ENCODE measurements around the gene DPPA5. TPM values are rescaled to one million over a fixed set of nuclear protein-coding genes. Genes with fewer than 3 reads are reported as not detected.
"Not testable (repeated sequence)": the region's sequence is repeated elsewhere in the genome, so short reads cannot be mapped to it uniquely, and the experiment has no call there.

Gene DPPA5
- total RNA-seq, 1 donor from 2014 or later = not detected

DNA sequence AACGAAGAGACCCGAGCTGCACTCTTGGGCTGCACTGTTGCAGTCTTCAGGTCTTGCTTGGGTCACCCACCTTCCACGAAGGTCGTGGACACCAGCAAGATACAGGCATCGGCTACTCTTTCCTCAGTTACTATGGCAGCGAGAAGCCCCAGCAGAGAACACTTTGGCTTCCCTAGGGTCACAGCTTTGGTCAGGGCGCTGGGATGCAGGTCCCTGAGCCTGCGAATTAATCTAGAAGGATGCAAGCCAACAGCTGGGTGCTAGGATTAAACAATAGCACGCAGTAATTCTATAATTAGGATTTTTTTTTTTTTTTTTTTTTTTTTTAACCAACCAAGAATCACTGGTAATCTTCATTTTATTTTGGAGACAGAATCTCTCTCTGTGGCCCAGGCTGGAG, 10.5 kb upstream of the DPPA5 start:
- DNase-seq (ENCODE audit: low read depth in 2 of 2) = no peak

DNA sequence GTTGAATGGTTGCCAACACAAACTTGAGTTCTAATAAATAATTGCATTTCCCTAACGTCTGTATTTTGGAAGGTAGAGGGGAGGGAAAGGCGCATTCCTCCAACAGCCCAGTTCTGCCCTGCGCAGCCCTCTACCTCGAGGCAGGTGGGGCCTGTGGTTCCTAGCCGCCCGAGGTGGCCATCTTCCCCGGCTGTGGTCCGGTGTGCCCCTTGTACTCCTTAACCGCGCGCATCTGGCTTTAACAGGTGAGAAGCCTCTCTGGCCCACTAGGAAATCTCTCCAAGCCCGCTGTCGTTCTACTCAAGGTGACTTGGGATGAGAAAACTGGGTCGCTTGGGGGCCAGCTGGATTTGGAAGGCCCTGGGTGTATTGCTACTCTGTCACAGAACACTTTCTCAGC, 10.0 kb upstream of the DPPA5 start:
- DNase-seq (ENCODE audit: low read depth in 2 of 2) = peak in 1 of 2 donors; percentile 12

DNA sequence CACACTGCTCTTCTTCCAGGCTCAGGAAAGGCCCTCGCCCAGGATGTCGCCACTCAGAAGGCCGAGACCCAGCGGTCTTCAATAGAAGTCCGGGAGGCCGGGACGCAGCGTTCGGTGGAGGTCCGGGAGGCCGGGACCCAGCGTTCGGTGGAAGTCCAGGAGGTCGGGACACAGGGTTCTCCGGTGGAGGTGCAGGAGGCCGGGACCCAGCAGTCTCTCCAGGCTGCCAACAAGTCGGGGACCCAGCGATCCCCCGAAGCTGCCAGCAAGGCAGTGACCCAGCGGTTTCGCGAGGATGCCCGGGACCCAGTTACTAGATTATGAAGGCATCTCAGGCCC, 9.4 kb upstream of the DPPA5 start:
- no peak for DNase-seq (ENCODE audit: low read depth in 2 of 2)

DNA sequence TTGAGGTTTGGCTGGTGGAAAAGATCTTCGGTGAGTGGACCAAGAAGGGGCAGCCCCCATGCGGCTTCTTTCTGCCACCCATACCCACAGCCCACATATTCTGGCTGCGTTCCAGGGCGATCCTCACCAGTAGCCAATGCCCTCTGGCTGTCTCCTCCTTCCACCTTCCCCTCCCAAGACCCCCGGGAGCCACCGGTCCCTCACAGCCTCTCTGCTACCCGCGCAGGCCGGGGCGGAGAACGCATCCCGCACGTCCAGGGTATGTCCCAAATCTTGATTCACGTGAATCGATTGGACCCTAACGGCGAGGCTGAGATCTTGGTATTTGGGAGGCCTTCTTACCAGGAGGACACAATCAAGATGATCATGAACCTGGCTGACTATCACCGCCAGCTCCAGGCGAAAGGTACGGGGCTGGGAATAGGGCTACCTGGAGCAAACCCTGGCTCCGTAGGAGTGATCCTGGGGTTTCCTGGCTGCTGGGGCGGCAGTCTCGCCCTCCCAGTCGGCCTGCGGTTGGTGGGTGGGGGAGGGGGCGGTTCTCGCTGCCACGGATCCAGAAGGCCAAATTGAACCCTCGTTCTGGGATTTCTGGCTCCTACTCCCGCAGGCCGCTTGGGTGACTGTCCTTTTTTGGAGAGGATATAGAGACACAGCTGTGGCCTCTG, 8.9 kb upstream of the DPPA5 start:
- no peak for DNase-seq (ENCODE audit: low read depth in 2 of 2)

DNA sequence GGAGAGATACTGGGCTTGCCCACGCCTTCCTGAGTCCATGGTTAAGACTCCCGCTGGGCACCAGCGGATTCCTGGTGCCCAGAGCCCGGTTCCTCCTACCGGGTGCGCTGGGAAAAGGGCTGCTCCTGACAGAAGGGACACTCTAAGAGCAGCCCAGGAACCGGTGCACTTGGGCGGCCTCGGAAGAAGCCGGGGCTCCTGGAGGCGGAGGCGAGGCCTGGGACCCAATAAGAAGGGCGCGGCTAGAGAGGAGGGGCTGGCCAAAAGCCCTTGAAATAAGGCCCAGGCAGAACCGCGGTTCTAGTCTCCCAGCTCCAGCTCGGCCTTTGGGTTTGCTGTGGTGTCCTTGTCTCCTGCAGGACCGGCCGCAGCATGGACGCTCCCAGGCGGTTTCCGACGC, 8.3 kb upstream of the DPPA5 start, which contains the start of gene KHDC3L:
Gene KHDC3L, plus strand, starts transcription at position 301 of the 400 bp plus-strand sequence. Its CDS starts 72 bp downstream, at position 373.
- DNase-seq (ENCODE audit: low read depth in 2 of 2) = no peak

DNA sequence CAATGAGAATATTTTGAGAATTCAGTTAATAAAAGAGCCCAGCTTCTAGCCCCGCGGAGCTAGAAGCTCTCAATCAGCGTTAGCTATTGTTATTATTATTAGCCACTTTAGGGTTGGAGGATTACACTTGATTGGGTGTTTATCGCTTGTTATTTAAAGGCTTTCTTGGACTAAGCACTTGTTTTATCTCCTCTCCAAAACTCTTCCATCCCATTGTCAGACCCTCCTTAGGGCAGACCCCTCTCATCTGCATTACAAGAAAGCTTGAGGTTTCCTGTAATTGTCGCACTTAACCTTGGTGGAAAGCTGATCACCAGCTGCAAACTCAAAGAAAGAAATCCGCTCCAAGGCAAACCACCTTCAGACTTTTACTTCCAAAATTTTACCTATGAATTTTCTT, 4.8 kb downstream of the DPPA5 start:
- DNase-seq (ENCODE audit: low read depth in 2 of 2) = no peak

DNA sequence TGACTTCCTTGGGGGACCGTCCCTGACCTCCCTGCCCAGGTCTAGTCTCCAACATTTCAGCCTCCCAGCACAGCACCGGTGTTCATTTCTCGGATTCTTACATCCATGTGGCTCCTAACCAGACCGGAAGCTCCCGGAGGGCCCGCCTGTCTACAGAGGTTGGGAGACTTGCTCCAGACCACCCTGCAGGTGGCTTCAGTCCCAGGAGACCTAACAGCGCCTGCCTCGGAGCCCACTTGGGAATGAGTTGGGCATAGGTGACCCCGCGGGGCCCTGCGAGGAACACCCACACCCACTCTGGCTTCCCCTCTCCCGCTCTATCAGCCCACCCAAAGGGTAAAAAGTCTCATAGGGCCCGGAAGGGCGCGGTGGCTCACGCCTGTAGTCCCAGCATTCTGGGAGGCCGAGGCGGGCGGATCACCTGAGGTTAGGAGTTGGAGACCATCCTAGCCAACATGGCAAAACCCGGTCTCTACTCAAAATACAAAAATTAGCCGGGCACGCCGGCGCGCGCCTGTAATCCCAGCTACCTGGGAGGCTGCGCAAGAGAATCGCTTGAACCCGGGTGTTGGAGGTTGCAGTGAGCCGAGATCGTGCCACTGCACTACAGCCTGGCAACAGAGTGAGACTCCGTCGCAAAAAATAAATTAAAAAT, 5.4 kb downstream of the DPPA5 start:
- no peak for DNase-seq (ENCODE audit: low read depth in 2 of 2)

DNA sequence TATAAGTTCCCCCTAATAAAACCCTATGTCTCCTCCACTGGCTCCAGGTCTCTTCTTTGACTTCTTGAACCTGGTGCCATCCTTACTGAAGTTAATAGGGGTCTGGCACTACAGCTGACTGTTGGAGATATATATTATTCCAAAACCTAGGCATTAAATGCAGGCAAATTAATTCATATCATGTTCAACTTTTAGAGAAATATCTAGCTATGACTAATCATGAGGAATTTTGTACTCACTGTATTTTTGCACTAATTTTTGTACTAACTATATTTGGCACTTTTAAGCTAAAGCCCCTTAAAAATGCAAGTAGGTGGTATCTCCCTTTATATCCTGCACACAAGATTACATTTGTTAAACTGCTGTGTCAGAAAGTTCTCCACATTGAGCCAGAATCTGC, 10.9 kb downstream of the DPPA5 start:
- no peak for DNase-seq (ENCODE audit: low read depth in 2 of 2)

DNA sequence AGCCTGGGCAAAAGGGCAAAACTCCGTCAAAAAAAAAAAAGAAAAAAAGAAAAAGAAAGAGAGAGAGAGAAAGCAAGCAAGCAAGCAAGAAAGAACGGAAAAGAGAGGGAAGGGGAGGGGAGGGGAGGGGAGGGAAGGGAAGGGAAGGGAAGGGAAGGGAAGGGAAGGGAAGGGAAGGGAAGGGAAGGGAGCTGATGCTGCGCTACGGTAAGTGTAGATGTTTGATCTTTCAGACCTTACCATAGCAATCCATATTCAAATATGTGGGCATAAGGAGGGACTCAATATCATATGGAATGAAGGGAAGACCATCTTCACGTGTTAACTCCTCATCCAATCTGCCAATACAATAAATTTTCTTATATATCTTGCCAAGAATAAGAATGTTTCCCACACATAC, 11.9 kb downstream of the DPPA5 start:
- DNase-seq (ENCODE audit: low read depth in 2 of 2) = no peak

DNA sequence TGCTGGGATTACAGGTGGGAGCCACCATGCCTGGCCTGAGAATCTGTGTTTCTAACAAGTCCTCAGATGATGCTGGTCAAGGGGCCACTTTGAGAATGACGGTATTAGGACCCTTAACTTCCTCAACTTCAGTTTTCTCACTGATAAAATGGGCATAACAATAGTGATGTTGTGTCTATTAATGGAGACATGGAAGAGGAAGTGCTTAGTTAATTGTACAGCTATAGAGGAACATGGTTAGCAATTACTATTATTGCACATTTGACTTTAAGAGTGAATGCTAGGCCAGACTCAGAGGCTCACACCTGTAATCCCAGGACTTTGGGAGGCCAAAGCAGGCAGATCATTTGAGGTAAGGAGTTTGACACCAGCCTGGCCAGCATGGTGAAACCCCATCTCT, 12.7 kb downstream of the DPPA5 start:
- DNase-seq (ENCODE audit: low read depth in 2 of 2) = no peak

DNA sequence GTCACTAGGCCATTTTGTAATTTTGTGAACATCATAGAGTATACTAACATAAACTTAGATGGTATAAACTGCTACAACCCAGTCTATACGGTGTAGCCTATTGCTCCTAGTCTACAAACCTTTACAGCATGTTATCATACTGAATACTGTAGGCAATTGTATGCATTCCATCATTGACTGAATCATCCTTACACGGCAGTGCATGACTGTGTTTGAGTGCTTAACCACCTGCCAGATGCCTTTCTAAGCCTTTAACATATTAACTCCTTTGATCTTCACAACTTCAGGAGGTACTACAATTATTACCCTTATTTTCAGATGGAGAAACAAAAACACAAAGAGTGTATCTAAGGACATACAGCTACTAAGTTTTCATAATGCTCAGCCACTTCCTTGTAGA, 14.0 kb downstream of the DPPA5 start:
- DNase-seq (ENCODE audit: low read depth in 2 of 2) = no peak

DNA sequence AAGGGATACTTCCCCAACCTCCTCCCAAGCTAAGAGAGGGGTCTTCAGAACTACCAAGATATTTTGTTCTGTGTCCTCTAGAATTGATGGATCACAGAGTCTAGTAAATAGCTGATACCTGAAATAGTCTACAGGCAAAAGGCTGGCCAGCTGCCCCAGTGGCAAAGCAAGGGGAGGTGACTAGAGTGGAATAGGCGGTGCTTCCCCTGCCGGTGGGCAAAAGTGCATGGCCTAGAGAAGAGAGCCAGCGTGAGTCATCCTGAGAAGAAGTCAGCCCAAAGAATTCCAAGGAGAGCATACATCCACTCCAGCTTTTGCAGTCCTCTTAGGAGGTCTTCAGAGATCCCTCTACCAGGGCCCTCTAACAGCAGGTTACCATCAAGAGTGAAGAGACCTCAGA, 14.7 kb downstream of the DPPA5 start:
- DNase-seq (ENCODE audit: low read depth in 2 of 2) = no peak

DNA sequence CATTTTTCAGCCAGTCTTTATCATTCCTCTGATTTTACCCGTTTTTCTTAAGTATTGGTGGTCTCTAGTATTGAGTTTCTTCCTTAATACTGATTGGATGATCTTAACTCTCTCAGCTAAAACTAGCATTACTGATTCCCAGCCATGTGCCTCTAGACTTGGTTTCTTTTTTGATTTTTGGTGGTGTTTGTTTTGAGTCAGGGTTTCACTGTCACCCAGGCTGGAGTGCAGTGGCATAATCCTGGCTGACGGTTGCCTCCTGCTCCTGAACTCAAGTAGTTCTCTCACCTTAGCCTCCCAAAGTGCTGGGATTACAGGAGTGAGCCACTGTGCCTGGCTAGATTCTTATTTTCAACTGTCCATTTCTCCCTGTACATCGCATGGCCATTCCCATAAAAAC, 24.9 kb downstream of the DPPA5 start:
- no peak for DNase-seq (ENCODE audit: low read depth in 2 of 2)

DNA sequence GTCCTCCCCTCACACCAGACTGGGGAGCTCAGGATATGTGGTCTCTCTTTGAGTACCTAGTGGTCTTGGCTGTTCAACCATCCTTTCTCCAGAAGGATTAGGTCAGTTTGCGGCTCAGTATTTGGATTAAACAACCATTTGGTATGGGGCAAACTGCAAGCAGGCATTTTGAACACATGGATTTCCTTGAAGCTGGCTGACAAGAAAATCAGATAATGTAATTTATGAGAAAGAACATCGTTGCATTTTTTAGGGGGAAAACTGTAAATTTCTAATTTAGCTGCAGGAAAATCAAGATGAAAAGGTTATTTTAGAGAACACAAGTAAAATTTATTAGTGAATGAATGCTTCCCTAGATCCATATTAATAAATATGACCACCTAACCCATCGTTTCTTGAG, 25.3 kb downstream of the DPPA5 start:
- no peak for DNase-seq (ENCODE audit: low read depth in 2 of 2)

DNA sequence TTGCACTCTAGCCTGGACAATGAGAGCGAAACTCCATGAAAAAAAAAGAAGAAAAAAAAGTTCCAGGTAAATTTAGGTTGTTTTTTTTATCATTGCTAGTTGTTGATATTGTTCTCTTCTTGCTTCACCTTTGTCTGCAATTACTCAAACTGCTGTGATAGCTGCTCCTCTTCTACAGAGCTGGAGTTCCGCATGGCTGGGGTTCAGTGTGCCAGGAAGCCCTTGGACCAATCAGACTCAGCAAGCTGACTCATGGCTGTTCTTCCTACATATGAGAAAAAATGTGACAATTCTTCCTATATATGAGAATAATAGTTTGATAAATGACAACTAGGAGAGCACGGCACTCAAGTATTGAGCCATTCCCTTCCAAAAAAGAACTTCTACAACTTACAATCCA, 28.4 kb downstream of the DPPA5 start:
- no peak for DNase-seq (ENCODE audit: low read depth in 2 of 2)

DNA sequence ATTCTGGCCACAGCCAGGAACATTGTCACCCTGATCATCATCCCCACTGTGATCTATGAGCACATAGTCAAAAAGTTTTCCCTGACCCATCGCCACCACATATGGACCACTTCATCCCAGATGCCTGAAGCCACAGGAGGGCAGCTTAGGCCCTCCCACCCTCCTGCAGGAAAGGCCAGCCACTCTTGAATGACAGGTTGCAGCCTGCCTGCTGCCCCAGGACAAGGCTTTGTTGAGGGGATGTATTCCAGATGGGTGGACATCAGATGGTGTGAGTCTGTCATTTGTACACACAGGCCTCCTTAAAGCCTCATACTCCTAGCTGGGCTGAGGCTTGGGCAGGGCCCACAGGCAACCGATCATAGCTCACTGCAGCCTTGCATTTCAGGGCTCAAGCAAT, 30.8 kb downstream of the DPPA5 start:
- DNase-seq (ENCODE audit: low read depth in 2 of 2) = no peak

DNA sequence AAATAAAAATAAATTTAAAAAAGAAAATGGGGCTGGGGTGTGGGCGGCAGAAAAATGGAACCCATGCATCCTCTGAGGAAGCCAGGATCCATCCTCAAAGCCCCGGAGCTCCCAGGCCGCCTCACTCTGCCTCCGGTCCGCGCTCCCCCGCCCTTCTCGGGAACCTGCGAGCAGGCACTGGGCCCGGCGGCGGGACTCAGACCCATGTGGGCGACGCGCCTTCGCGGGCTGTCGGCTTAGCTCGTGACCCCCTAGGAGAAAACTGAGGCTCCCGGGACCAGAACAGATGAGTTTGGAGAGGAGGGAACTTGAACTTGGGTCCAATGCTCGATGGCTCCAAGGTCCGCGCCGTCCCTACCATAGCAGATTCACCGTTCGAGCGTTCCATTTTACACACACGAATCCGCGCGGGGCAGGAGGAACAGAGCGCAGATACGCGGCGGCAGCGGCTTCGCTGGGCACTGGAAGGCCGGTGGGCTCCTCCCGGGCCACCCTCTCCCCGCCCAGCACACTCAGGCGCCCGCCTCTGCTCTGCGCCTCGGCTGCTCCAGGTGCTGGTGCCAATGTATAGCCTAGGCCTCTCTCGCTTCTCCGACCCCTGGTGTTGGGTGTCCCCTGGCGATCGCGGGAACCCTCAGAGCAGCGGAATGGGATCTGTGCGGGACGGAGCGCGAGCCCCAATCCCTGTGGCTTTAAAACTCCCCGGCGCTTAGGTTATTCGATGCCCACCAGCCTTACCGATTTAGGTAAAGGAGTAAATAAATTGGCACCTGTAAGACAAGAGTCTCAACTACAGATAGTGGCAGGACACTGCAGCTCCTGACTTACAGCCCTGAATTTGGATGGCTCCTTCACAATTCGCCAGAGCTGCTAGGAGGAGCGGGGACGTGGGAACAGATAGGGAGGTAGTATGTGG, 39.2 kb downstream of the DPPA5 start:
- no peak for DNase-seq (ENCODE audit: low read depth in 2 of 2)

DNA sequence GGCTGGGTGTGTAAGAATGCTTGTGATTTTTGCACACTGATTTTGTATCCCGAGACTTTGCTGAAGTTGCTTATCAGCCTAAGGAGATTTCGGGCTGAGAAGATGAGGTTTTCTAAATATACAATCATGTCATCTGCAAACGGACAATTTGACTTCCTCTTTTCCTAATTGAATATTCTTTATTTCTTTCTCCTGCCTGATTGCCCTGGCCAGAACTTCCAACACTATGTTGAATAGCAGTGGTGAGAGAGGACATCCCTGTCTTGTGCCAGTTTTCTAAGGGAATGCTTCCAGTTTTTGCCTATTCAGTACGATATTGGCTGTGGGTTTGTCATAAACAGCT, 43.6 kb downstream of the DPPA5 start:
- DNase-seq (ENCODE audit: low read depth in 2 of 2) = not testable (repeated sequence)

DNA sequence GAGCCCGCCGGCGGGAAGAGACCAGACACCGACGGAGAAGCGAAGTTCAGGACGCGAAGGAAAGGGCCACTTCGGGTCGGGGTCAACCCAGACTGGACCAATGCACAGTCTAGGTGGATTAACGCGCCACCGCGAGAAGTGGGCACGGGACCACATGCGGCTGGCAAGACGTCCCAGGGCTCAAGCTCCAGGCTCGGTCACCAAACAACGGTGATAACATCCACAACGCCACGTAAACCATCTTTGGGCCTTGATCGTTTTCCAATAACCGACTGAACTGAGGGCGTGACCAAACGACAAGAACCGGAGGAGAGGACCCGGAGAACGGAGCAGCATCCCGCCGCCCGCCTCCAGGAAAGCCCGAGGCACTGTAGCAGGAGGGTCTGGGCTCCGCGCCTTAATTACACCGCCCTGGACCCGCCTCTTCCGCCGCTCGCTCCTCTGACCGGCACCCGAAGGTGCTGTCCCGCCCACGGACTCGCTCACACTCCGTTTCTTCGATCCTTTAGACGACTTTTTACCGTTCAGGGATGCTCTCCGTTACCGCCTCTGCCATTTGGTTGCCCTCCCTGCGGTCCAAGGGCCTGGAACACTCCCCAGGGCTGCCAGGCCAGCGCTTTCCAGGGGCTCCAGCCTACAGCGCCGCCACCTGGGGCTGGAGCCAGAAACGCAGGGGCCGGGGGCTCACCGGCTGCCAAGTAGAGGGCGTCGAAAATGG, 44.1 kb downstream of the DPPA5 start:
- peak; percentile 45 to 48 for DNase-seq (ENCODE audit: low read depth in 2 of 2)

DNA sequence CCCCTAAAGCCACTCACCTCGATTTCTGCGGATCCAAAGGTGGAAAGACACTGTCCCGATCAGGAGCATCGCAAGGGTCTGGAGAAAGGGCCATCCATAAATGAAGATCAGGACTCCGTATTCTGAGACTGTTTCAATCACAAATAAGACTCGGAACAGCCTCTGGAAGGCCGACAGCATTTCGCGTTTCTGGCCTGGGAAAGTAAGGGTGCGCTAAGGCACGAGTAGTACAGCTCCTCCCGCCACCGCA, 44.6 kb downstream of the DPPA5 start:
- no peak for DNase-seq (ENCODE audit: low read depth in 2 of 2)

DNA sequence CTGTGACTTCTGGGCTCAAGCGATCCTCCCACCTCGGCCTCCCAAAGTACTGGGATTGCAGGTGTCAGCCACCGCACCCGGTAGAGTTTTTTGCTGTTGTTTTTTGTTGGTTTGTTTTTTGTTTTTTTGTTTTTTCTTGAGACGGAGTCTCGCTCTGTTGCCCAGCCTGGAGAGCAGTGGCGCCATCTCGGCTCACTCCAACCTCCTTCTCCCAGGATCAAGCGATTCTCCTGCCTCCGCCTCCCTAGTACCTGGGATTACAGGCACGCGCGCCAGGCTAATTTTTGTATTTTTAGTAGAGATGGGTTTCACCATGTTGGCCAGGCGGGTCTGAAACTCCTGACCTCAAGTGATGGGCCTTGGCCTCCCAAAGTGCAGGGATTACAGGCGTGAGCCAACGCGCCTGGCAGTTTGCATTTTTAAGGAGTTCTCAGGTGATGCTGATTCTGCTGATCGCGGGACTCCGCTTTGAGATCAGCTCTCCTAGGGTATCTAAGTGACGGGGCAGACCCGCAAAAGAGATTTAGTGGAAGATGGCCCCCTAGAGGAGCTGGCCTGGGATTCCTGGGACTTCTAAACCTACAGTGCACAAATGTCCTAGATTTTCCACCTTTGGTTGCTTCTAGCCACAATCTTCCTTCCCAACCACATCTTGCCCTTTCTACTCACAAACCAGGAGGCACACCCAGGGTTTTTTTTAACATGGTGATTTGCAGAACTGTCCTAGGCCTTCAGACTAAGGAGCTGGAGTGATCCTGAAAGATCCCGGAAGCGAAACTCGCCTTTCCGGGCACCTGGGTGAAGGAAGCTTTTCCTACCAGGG, 45.2 kb downstream of the DPPA5 start:
- DNase-seq (ENCODE audit: low read depth in 2 of 2) = no peak

All from lung microvascular endothelial cell (primary cell).